Gastrocnemius medialis (tissue), 4 donors: Measurements from ENCODE around the gene ATXN1.
"Not testable (repeated sequence)": the region's sequence is repeated elsewhere in the genome, so short reads cannot be mapped to it uniquely, and the experiment has no call there.

Source experiments
- POLR2A ChIP-seq, 2 donors: fragments of 450-650 bp; IDR thresholded peaks; one replicate each; pipeline ENCODE4 v1.6.1; 2017; ENCODE audit warnings: antibody characterized with exemption in 2 of 2, mild to moderate bottlenecking in 2 of 2, moderate library complexity in 2 of 2
- TF ChIP-seq, protein P1 (sequence below), 5 experiments: fragments of 450-650 bp in 3 of 5; fragments of 200-600 bp in 2 of 5; sonication (generic) in 2 of 5; IDR thresholded peaks in 4 of 5; conservative IDR thresholded peaks in 1 of 5; 1 replicate in 4 of 5; 2 replicates in 1 of 5; pipeline ENCODE4 v1.5.1; 2016 to 2019; ENCODE audit warnings: antibody characterized with exemption in 5 of 5, mild to moderate bottlenecking in 3 of 5, moderate library complexity in 3 of 5

DNA sequence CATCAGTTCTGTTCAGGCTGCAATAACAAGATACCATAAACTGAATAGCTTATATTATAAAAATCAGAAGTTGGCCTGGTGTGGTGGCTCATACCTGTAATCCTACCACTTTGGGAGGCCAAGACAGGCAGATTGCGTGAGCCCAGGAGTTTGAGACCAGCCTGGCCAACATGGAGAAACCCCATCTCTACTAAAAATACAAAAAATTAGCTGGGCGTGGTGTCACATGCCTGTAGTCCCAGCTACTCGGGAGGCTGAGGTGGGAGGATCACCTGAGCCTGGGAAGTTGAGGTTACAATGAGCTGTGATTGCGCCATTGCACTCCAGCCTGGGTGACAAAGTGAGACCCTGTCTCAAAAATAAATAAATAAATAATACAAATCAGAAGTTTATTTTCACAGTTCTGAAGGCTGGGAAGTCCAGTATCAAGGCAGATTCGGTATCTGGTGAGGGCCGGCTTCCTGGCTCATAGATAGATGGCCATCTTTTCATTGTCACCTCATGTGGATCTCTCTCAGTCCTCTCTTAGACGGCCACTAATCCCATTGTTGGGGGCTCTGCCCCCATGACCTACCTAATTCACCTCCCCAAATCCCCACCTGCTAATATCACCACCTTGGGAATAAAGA is 491.7 kb downstream of the ATXN1 start:
- TF ChIP-seq, protein P1, sequence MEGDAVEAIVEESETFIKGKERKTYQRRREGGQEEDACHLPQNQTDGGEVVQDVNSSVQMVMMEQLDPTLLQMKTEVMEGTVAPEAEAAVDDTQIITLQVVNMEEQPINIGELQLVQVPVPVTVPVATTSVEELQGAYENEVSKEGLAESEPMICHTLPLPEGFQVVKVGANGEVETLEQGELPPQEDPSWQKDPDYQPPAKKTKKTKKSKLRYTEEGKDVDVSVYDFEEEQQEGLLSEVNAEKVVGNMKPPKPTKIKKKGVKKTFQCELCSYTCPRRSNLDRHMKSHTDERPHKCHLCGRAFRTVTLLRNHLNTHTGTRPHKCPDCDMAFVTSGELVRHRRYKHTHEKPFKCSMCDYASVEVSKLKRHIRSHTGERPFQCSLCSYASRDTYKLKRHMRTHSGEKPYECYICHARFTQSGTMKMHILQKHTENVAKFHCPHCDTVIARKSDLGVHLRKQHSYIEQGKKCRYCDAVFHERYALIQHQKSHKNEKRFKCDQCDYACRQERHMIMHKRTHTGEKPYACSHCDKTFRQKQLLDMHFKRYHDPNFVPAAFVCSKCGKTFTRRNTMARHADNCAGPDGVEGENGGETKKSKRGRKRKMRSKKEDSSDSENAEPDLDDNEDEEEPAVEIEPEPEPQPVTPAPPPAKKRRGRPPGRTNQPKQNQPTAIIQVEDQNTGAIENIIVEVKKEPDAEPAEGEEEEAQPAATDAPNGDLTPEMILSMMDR (IDR thresholded peaks at IDR 0.05 in 4 of 5, conservative IDR thresholded peaks at IDR 0.05 in 1 of 5) = not testable (repeated sequence)
- TF ChIP-seq POLR2A (IDR thresholded peaks at IDR 0.05) = not testable (repeated sequence)
